ENCODE results near the gene HSPA12A. TPM values are rescaled to one million over a fixed set of nuclear protein-coding genes. Genes with fewer than 3 reads are reported as not detected.

The HSPA12A gene
- total RNA-seq, 1 donor from 2014 or later = 16.5 TPM

DNA sequence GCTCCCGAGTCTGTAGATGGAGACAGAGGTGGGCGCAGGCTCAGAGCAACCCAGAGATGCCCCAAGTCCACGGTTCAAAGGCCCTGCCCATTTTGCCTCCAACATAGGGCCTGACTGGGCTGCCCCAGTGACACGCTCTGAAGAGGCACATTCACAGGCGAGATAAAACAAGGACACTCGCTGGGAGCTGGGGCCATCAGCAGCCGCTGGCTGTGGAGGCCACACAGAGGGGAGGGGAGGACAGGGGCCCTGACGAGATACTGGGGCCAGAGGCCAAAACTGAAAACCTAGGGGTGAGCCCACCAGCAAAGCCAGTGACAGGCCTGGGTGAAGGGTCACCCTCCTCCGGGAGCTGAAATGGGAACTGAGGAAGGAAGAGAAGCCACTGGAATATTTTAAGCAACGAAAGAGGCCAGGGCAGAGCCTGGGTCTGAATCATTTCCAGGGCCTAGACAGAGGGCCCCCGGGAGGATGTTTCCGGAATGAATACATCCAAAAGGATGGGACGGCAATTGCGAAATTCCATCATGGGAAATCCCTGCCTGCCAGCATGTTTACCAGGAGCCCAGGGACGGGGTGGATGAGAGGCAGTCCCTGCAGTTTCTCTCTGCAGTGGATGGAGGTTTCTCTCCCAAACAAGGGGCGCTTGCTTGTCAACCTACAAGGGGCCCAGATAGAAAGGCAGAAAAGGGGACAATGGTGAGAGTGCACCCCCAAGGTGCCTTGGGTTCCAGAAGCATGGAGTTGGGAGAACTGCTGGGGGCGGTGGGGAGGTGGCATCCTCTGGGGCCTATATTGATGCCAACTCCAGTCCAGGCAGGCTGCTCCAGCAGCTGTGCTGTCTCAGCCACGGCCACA, 29.0 kb upstream of the HSPA12A start:
- peak; percentile 73 for DNase-seq (ENCODE audit: low spot score)

DNA sequence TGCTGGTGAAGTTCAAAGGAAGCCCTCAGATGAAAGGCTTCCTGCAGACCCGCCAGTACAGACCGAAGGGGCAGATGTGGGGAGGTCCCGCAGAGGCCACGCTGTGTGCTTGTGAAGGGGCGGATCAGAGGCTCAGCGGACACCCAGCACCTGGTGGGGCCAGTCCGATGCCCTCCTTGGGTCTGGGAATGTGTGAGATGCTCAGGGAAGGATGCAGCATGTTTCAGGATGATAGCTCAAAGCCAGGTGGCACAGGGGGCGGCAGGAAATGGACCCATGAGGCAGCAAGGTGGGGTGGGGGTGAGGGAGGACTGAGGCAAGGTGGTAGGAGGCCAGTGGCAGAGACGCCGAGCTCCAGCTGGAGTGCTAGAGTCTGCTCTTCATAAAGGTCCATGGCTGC, 27.9 kb upstream of the HSPA12A start:
- no peak for DNase-seq (ENCODE audit: low spot score)

DNA sequence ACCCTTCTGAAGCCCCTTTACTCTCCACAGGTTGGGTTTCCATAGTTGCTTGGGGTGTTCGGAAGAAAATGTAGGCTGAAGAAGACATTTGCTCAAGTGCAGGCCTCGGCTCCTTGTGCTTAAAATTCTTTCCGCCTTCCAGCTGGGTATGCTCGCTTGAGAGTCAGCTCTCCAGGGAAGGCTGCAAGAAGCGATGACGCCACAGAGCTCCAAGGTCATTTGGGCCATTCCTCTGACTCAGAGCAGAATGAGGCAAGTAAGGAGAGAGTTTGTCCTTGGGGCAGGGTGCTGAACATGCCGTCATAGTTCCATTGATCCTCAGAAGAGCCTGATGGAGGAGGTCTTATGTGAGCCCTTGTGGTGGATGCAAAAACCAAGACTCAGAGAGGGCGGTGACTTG, 27.4 kb upstream of the HSPA12A start:
- no peak for DNase-seq (ENCODE audit: low spot score)

DNA sequence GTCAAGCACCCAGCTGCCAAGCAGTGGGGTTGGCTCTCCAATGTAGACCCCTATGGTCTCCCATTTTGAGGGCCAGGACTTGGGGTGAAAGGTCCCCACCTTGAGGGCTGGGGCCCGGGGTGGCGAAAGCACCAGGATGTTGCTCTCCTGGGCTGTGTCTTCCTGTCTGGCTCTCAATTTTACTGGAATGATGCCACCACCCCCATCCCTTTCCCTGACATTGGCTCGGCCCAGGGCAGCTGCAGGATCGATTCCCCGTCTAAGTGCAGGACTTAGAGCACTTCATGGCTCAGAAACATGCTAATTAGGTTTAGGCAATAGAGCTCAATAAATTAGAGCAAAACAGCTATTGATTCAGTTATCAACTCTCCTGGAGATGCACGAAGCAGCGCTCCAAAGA, 27.0 kb upstream of the HSPA12A start:
- no peak for DNase-seq (ENCODE audit: low spot score)

DNA sequence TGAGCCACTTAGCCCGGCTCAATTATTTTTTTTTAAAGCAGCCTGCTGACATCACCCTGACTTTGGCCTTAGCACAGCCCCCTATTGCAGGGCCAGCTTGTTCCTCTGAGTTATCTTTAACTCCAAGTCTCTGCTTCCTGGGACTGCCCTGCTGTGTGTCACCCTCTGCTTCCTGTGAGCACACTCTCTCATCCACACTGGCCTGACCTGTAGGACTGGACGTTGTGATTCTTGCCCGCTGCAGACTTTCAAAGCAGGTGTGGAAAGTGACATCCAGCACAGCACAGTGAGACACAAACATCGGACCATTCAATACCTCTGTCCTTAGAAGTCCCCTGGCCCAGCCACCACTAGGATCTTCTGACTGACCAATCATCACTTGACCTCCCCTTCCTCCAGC, 26.4 kb upstream of the HSPA12A start:
- DNase-seq (ENCODE audit: low spot score) = no peak

DNA sequence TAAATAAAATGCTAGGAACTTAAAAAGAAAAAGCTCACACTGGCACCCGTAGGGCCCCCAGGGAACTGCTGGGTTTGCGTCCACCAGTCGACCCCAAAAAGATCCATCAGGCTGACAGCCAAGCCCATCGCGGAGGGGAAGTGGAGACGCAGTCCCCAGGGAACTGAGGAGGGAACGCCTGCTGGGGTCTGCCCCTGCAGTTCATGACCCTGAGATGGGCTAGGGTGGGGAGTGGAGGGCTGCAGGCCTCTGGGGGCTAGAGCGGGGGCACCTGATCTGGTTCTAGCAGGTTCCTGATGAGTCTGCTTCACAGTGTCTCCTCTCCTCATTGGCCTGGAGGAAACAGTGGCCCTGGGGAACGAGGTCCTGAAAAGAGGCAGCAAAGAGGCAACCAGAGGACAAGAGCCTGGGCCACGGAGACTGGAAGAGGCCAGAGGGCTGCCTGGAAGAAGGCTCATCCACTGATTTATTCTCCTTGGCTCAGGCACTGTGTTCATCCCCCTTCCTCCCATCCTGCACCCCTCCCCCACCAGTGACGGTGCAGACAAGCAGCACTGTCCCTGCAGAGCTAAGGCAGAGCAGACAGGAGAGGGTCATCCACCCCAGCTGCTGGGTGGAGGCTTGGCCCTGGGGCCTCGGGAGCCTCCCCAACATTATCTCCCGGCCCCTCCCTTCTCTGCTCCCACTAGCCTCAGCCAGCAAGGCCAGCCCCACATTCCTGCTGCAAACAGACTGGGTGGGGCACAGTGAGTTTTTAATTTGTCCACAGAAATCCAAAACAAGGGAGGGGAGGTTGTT, 24.7 kb upstream of the HSPA12A start:
- DNase-seq (ENCODE audit: low spot score) = no peak

DNA sequence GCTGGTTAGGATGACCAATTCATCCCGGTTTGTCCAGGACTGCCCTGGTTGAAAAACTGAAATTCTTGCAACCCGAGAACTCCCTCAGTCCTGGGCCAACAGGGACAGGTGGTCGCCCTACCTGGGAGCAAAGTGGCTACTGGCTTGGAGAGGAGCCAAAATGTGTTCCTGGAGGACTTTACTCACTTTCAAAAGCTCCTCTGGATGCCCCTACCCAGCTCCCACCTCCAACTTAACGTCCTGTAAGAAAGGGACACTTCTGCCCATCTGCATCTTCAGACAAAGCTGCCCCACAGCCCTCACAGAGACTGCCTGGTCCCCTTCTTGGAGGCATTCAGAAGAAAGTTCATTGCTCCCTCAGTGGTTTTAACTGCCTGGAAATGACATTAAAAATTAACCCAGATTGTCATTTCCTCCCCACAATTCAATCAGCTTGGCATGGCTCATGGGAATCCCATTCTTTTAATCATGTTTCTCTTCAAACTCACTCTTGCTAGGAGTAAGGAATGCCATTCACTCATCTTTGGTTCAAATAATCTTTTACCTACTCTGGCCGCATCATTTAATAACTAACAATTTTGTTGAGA, 24.0 kb upstream of the HSPA12A start:
- DNase-seq (ENCODE audit: low spot score) = no peak

DNA sequence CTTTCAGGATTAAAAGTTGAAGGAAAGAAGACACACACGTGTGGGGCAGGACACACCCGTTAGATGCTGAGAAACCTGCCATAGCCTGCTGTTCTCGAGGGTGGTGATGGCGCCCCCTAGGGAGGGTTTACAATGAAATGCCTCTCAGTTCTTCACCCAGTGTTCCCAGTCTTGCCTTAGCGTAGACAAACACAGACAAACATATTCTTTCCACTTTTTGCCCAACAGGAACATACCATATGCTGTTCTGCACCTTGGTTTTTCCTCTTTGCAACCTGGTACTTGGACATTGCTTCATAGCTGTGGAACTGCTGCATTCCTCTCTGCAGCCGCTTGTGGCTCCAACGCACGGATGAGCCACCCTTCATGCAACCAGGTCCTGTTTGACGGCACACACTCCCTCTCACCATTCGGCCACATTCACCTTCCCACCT, 23.3 kb upstream of the HSPA12A start:
- DNase-seq (ENCODE audit: low spot score) = no peak

DNA sequence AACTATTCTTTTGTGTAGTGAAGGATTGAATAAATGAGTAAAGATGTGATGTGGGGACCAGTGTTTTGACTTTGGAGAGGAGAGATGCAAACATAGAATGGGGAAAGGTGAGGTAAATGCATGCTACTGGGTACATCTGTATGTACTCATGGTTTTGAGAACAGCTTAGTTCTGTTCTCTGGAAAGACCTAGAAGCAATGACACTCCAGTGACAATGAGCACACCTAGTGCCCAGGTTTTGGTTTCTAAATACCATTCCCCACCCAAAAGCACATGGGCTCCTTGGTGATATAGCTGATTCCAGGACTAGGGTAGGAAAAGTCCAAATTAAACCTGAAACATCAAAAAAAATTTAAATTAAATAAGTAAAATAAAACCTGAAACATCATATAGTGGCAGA, 22.6 kb upstream of the HSPA12A start:
- DNase-seq (ENCODE audit: low spot score) = no peak

DNA sequence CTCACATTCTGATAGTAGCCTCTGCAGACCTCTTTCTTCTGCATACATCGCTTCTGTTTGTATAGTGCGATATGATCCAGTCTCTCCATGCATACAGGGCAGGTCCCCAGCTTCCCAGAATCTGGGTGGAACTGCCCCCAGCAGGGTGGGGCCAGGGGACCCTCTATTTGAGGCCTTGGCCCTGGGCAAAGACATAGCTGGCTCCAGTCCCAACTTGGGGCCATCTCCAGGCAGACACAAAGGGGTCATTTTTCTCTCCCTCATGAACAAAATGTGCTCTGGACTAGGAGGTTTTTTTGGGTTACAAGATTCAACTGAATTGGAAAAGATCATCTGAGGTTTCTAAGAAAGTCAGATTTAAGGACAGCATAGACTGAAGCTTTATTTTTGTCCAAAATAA, 21.1 kb upstream of the HSPA12A start:
- DNase-seq (ENCODE audit: low spot score) = no peak

DNA sequence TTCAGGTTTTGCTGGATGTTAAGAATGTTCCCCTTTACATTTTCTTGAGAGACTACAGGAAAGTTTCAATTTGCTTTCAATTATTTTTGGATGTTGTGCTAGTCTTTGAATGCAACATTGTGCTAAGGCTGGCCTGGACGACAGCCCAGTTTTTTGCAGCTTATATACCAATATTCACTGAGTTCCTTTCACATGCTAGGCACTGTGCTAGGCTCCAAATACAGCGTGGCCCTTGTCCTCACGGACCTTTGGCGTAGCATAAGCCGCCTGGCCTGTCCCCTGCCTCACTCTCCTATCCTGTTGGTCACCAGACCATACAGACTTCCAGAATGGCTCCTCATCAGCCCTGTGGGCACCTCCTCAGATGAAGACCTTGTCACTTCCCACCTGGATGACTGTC, 19.5 kb upstream of the HSPA12A start:
- DNase-seq (ENCODE audit: low spot score) = no peak

DNA sequence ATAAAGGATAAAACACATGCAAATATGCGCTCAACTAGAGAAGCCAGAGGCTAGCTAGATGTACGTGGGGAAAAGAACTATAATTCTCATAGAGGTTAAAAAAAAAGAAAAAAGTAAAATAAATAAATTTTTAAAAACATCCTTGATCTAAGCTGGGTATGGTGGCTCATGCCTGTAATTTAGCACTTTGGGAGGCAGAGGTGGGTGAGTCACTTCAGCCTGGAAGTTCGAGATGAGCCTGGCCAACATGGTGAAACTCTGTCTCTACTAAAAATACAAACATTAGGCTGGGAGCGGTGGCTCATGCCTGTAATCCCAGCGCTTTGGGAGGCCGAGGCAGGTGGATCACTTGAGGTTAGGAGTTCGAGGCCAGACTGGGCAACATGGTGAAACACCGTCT, 18.6 kb upstream of the HSPA12A start:
- no peak for DNase-seq (ENCODE audit: low spot score)

DNA sequence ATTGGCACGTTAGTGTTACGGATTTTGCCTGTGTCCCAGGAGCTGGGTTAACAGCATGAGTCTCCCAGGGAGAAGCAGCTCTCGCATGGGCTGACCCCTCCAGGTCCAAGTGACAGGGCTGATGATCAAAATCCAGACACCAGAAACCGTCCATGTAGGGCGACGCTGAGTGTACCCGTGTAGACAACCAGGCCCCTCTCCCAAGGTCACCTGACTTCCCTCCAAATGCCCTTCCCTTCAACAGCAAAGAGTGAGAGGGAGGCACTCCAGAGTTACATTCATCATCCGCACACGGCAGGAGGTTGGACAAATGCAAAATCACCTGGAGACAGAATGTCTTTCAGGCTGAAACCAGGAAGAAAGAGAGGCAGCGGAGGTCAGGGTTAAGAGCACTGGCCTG, 14.9 kb upstream of the HSPA12A start:
- DNase-seq (ENCODE audit: low spot score) = no peak

DNA sequence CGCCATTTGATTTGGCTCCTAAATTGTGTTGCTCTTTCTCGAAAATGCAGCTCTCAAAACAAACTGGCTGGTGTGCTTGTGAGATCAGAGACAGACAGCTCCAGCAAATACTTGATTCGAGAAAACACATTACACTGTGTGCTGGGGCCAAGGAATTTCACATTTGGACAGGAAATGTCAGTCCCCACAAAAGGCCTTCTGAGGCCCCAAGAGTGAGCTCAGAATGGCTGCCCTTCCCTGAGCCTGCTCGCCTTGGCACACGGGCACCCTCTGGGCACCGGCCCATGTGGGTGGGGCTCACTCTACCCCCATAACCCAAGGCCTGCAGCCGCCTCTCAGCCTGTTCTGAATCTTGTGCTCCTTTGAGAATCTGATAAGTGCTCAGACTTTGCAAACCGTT, 13.9 kb upstream of the HSPA12A start:
- no peak for DNase-seq (ENCODE audit: low spot score)

DNA sequence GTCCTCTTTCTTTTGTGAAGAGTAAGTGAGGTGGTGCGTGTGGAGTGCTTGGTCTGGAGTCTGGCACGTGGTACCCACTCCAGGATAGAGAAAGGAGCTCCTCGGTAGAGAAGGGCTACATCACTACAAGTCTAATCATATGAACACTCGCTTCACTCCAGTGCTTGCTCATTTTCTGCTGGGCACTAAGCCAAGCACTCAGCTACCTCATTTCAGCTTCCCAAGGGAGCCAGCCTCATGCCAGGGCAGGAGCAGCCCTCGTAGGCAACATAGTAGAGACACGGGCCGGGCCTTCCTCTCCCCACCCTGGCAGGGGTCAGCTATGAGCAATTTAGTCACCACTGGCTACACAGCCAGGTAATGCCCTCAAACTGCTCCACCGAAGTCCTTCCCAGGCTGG, 11.4 kb upstream of the HSPA12A start:
- DNase-seq (ENCODE audit: low spot score) = no peak

DNA sequence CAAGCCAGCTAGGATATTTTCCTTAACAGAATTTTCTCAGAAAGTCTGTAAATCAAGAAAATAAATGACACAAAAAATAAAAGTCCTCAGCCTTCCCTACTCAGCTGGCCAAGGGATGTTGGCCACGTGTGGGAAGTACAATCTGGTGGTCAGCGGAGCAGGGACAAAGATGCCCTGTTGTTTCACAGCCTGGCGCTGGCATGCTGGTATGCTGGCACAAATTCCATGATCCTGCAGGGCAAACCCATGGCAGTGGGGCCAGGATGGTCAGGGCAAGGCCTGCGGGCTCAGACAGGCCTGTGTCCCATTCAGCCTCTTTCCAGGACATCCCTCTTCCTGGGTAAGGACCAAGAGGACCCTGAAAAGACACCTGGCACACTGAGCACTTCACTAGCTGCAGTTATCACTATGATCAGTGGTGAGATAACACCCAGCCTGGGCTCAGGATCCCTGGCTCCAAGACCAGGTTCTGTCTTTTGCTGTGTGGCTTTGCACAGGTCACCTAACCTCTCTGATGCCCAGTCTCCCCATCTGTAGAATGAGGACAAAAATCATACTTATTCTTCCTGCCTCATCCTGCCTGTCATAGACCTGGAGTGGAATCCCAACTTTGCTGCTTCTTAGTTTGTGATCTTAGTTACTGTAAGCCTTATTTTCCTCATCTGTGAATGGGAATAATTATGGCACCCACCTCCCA, 10.8 kb upstream of the HSPA12A start:
- no peak for DNase-seq (ENCODE audit: low spot score)

DNA sequence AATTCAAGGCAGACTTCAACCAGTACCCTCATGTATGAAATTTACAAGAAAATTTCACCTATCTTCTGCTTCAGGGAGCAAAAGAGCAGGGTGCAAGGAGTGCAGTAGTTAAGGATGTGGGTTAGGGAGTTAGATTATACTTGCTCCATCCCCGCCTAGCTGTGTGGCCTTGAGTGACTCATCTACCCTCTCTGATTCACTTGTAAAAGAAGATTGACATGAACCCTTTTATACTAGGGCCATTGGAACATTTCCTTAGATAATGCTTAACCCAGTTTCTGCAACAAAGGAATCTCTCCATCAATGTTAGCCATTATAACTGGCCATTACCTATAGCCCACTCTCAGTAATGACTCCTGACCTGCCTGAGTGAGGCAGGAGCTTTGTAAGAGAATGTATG, 10.2 kb upstream of the HSPA12A start:
- no peak for DNase-seq (ENCODE audit: low spot score)

DNA sequence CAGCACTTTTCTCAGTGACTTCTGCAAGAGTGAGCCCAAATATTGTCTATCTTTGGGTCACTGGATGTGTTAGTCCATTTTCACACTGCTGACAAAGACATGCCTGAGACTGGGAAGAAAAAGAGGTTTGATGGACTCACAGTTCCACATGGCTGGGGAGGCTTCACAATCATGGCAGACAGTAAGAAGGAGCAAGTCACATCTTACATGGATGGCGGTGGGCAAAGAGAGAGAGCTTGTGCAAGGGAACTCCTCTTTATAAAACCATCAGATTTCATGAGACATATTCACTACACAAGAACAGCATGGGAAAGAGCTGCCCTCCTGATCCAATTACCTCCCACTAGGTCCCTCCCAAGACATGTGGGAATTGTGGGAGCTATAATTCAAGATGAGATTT, 6.1 kb upstream of the HSPA12A start:
- no peak for DNase-seq (ENCODE audit: low spot score)

DNA sequence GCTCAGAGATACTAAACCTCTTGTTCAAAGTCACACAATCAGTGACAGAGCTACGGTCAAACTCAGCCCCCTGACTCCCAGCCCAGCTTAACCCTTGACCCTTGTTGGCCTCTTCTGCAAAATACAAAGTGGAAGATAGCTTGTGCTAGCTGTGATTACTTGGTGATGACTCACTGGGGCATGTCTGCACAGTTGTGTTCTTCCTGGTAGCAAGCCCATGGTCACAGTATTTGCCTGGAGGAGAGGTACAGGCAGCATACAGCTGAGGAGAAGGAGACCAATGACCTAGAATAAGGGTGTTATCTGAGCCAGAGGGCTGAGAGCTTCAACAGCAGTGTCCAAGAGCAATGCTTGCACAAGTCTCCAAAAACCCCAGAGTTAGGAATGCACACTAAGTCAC, 5.7 kb upstream of the HSPA12A start:
- DNase-seq (ENCODE audit: low spot score) = peak; percentile 34

DNA sequence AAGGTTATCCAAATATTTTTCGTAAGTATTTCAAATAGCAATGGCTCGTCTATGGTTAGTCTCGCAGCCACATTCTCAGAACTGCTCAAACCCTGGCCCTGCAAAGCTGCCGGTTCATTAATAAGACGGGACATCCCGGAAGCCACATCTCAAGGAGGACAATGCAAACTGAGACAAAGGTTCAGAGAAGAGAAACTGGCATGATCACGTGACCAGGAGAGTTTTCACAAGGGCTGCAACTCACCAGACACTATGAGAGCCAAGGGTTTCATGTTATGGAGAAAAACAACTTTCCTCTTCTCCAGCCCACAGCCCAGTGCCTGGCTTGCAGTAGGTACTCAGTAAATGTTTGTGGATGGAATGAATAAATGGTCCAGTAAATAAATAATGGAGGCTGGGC, 5.0 kb upstream of the HSPA12A start:
- no peak for DNase-seq (ENCODE audit: low spot score)

DNA sequence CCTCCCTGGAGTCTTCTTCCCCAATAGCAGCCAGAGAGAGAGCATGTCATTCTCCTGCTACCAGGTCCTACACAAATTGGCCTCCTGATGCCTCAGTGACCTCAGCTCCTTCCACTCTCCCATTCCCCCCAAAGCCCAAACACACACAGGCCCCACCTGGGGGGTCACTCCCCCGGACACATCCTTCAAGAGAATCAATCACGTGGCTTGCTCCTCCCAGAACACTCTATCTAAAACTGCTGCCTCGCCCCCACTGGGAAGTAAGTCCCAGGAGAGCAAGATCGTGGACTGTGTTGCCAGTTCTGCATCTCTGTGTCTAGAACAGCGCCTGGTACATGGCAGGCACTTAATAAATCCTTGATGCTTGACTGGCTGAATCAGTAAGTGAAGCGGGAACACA, 2.5 kb upstream of the HSPA12A start:
- no peak for DNase-seq (ENCODE audit: low spot score)

DNA sequence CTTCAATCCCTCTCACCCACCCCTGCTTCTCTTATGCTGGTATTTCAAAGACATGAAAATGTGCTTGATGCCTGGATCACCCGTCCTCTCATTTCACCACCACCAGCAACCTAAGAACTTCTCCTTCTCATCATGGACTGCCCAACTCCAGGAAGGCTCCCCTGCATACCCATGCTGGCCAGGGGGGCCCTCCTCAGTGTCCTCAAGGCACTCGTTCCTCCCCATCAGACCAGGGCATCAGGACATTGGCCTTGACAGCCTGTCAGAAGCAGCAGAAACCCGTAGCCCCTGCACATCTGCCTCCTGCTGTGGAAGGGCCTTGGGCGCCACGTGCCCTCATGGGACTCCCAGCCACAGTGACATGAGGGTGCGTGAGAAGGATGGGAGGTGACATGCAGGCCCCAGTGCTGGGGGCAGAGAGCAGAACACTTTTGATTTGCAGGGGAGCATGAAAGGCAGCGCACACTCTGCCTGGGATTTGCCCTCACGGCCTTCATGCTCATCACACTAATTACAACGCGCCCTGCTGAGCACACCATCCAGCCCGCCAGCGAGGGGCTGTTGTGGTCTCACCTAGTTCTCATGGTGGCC, 1.9 kb upstream of the HSPA12A start:
- DNase-seq (ENCODE audit: low spot score) = no peak
